Neural progenitor cell (in vitro differentiated cells): Measurements from ENCODE around the gene PTPRG. TPM values are rescaled to one million over a fixed set of nuclear protein-coding genes. Genes with fewer than 3 reads are reported as not detected.

Experiments
- DNase-seq: peaks from one replicate; pipeline ENCODE4 v3.0.0-alpha.2; 2016; ENCODE audit warnings: low spot score
- H2AFZ ChIP-seq: fragments of 200-600 bp; sonication (generic); replicated peaks from 2 replicates; pipeline ENCODE4 v1.6.1; 2016; ENCODE audit warnings: antibody characterized with exemption
- H3F3A ChIP-seq: fragments of 200-600 bp; sonication (generic); 2 replicates; pipeline ENCODE4 v1.6.1; 2016; ENCODE audit warnings: antibody characterized with exemption, low read depth
- H3K27ac ChIP-seq: fragments of 200-600 bp; sonication (generic); 2 replicates; pipeline ENCODE4 v1.5.1; 2016; ENCODE audit warnings: mild to moderate bottlenecking
- H3K27me3 ChIP-seq: fragments of 200-600 bp; sonication (generic); 2 replicates; pipeline ENCODE4 v1.6.1; 2016; ENCODE audit warnings: mild to moderate bottlenecking, moderate library complexity
- H3K36me3 ChIP-seq: fragments of 200-600 bp; sonication (generic); 2 replicates; pipeline ENCODE4 v1.5.1; 2016
- H3K4me1 ChIP-seq: fragments of 200-600 bp; sonication (generic); 2 replicates; pipeline ENCODE4 v1.6.1; 2016; ENCODE audit warnings: mixed run types
- H3K4me2 ChIP-seq: fragments of 200-600 bp; sonication (generic); 2 replicates; pipeline ENCODE4 v1.6.1; 2016
- H3K4me3 ChIP-seq: fragments of 200-600 bp; sonication (generic); 2 replicates; pipeline ENCODE4 v1.5.1; 2016
- H3K79me2 ChIP-seq: fragments of 200-600 bp; sonication (generic); 2 replicates; pipeline ENCODE4 v1.6.1; 2016; ENCODE audit warnings: low read depth
- H3K9ac ChIP-seq: fragments of 200-600 bp; sonication (generic); 2 replicates; pipeline ENCODE4 v1.6.1; 2016
- H3K9me3 ChIP-seq: fragments of 200-600 bp; sonication (generic); 2 replicates; pipeline ENCODE4 v1.5.1; 2016; ENCODE audit warnings: low read depth
- H4K20me1 ChIP-seq: fragments of 200-600 bp; sonication (generic); 2 replicates; pipeline ENCODE4 v1.6.1; 2016; ENCODE audit warnings: low read depth
- H3K27ac Mint-ChIP-seq: 3 replicates; pipeline ENCODE4 v1.8.0; 2021; ENCODE audit warnings: mixed read lengths
- H3K27me3 Mint-ChIP-seq: 2 replicates; pipeline ENCODE4 v1.8.0; 2022; ENCODE audit warnings: low read depth, mild to moderate bottlenecking, inconsistent platforms, moderate library complexity, mixed read lengths; ENCODE audit not compliant: insufficient read depth
- H3K36me3 Mint-ChIP-seq: 3 replicates; pipeline ENCODE4 v1.8.0; 2021; ENCODE audit warnings: mixed read lengths
- H3K4me1 Mint-ChIP-seq: 3 replicates; pipeline ENCODE4 v1.8.0; 2021; ENCODE audit warnings: mixed read lengths
- H3K4me3 Mint-ChIP-seq: 3 replicates; pipeline ENCODE4 v1.8.0; 2021; ENCODE audit warnings: mild to moderate bottlenecking, moderate library complexity, mixed read lengths
- H3K9me3 Mint-ChIP-seq: 3 replicates; pipeline ENCODE4 v1.8.0; 2020; ENCODE audit warnings: mixed read lengths
- EZH2 ChIP-seq: fragments of 200-600 bp; sonication (generic); IDR thresholded peaks from 2 replicates; pipeline ENCODE4 v1.6.1; 2017; ENCODE audit warnings: antibody characterized with exemption, mild to moderate bottlenecking, moderate library complexity
- EZH2phosphoT487 ChIP-seq: fragments of 200-600 bp; sonication (generic); IDR thresholded peaks from 2 replicates; pipeline ENCODE4 v1.6.1; 2017; ENCODE audit warnings: antibody characterized with exemption
- total RNA-seq: library from RNA; depleted of rRNA; stranded (reverse); fragments of >200 nt; gene quantifications from 2 replicates; pipeline ENCODE4 v1.2.3, GENCODE V29; 2015; ENCODE audit warnings: low replicate concordance
- TF ChIP-seq, protein P1 (sequence below): fragments of 200-600 bp; sonication (generic); IDR thresholded peaks from 2 replicates; pipeline ENCODE4 v1.5.1; 2017; ENCODE audit warnings: antibody characterized with exemption, mild to moderate bottlenecking

The PTPRG gene
- total RNA-seq, 1 donor from 2014 or later: 65.3 TPM

DNA sequence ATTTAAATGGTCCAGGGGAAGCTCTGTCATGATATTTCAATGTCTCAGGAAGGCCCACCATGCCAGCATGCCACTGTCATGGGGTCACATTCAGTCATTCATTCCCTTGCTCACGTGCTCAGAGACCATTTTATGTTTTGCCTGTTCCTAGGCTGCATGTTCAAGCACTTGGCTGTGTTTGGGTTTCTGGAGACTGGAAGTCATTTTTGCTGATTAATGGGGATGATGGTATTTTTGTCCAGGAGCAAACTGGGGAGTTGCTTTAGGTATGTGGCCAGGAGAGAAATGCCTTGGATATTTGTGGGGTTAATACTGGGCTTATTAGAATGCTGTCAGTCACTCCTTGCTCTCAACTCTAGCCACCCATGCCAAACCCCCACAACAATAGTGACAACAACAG lies 303.5 kb downstream of the PTPRG start:
- no peak for DNase-seq
- TF ChIP-seq EZH2phosphoT487: no peak
- TF ChIP-seq, protein P1, sequence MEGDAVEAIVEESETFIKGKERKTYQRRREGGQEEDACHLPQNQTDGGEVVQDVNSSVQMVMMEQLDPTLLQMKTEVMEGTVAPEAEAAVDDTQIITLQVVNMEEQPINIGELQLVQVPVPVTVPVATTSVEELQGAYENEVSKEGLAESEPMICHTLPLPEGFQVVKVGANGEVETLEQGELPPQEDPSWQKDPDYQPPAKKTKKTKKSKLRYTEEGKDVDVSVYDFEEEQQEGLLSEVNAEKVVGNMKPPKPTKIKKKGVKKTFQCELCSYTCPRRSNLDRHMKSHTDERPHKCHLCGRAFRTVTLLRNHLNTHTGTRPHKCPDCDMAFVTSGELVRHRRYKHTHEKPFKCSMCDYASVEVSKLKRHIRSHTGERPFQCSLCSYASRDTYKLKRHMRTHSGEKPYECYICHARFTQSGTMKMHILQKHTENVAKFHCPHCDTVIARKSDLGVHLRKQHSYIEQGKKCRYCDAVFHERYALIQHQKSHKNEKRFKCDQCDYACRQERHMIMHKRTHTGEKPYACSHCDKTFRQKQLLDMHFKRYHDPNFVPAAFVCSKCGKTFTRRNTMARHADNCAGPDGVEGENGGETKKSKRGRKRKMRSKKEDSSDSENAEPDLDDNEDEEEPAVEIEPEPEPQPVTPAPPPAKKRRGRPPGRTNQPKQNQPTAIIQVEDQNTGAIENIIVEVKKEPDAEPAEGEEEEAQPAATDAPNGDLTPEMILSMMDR: no peak
- TF ChIP-seq EZH2: no peak
- Histone ChIP-seq H3F3A (peaks cover 19% of the 10 kb centered on the region), H3K27me3 (no peaks in the 10 kb centered on the region), H3K9me3 (no peaks in the 10 kb centered on the region), H3K4me3 (no peak overlapping the region), H4K20me1 (peaks cover 55% of the 10 kb centered on the region), H3K36me3 (no peaks in the 10 kb centered on the region), H3K9ac (no peak overlapping the region), H3K4me1 (peaks cover 33% of the 10 kb centered on the region), H3K4me2 (no peak overlapping the region), H3K79me2 (peaks cover 73% of the 10 kb centered on the region), H2AFZ (no peak overlapping the region), H3K27ac (no peak overlapping the region)
- H3K36me3 Mint-ChIP-seq: peaks cover 2% of the 10 kb centered on the region
- H3K27ac Mint-ChIP-seq: no peak overlapping the region
- H3K4me3 Mint-ChIP-seq: no peak overlapping the region
- peaks cover 6% of the 10 kb centered on the region for H3K9me3 Mint-ChIP-seq
- H3K4me1 Mint-ChIP-seq: peaks cover 40% of the 10 kb centered on the region
- no peaks in the 10 kb centered on the region for H3K27me3 Mint-ChIP-seq

DNA sequence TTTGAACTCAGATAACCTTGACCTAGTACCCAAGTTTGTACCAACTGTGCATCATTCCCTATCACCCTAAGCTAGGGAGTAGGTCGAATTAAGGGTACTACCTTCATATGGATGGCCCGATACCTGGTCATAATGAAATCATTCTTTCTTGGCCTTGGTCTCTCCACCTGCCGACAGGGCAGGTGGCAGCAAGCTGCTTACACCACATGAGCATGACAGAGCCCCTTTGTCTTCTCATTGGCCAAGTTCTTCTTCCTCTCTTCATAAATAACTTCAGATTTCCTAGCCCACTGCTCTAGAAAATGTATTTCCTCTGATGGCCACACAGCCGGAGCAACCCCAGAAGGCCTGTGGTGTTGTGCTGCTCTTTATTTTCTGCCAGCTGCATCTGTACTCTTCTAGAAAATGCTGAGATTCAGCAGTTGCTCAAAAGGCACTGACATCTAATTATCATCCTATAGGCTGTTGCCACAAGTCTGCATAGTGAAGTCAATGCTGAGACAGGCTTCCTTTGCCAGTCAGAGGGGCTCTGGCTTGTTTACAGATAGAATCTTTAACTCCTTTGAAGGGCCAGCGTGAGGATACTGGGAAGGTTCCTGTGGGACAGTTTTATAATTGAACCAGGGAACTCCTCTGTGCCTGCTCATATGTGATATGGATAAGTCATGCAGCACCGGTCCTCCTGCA lies 304.2 kb downstream of the PTPRG start:
- H3K27ac Mint-ChIP-seq: peak overlapping the region; percentile 90
- Histone ChIP-seq H4K20me1 (peaks cover 54% of the 10 kb centered on the region), H3K9me3 (no peaks in the 10 kb centered on the region), H3K4me1 (peaks cover 32% of the 10 kb centered on the region), H3K79me2 (peaks cover 73% of the 10 kb centered on the region), H3K4me3 (no peak overlapping the region), H3K9ac (no peak overlapping the region), H3K36me3 (no peaks in the 10 kb centered on the region), H3K27me3 (no peaks in the 10 kb centered on the region), H2AFZ (no peak overlapping the region), H3K4me2 (no peak overlapping the region), H3F3A (peaks cover 15% of the 10 kb centered on the region), H3K27ac (no peak overlapping the region)
- no peak for DNase-seq
- H3K4me1 Mint-ChIP-seq: peaks cover 41% of the 10 kb centered on the region
- peaks cover 4% of the 10 kb centered on the region for H3K9me3 Mint-ChIP-seq
- H3K27me3 Mint-ChIP-seq: no peaks in the 10 kb centered on the region
- TF ChIP-seq, protein P1: no peak
- TF ChIP-seq EZH2 (no peak), EZH2phosphoT487 (no peak)
- H3K36me3 Mint-ChIP-seq: peaks cover 1% of the 10 kb centered on the region
- no peak overlapping the region for H3K4me3 Mint-ChIP-seq

- Mint-ChIP-seq H3K4me1 (peaks cover 35% of the 10 kb centered on the region), H3K27ac (no peak overlapping the region), H3K9me3 (peaks cover 4% of the 10 kb centered on the region), H3K4me3 (no peak overlapping the region), H3K36me3 (peaks cover 1% of the 10 kb centered on the region), H3K27me3 (no peaks in the 10 kb centered on the region)
- Histone ChIP-seq H3K79me2 (peaks cover 74% of the 10 kb centered on the region), H3F3A (peaks cover 15% of the 10 kb centered on the region), H3K4me1 (peaks cover 28% of the 10 kb centered on the region), H3K36me3 (no peaks in the 10 kb centered on the region), H2AFZ (no peak overlapping the region), H3K27ac (no peak overlapping the region), H3K4me3 (no peak overlapping the region), H3K9ac (no peak overlapping the region), H3K4me2 (no peak overlapping the region), H4K20me1 (peaks cover 48% of the 10 kb centered on the region), H3K9me3 (no peaks in the 10 kb centered on the region), H3K27me3 (no peaks in the 10 kb centered on the region)
- TF ChIP-seq, protein P1: no peak
- TF ChIP-seq EZH2: no peak
- TF ChIP-seq EZH2phosphoT487: no peak
- DNase-seq: no peak
These were observed 304.8 kb downstream of the PTPRG start for GRCh38 chr3:61866153-61866542.
